Transverse colon (tissue), 3 donors: ENCODE results near the gene MEF2D.

Source experiments
- CTCF ChIP-seq, 5 experiments: fragments of 200-600 bp in 3 of 5; fragments of 450-650 bp in 2 of 5; sonication (generic) in 3 of 5; IDR thresholded peaks; 1 replicate in 2 of 5; 2 replicates in 3 of 5; pipeline ENCODE4 v1.5.1; 2016 to 2017; ENCODE audit warnings: antibody characterized with exemption in 5 of 5, inconsistent platforms in 3 of 5, mild to moderate bottlenecking in 2 of 5, moderate library complexity in 1 of 5
- POLR2A ChIP-seq: fragments of 450-650 bp; IDR thresholded peaks from one replicate; pipeline ENCODE4 v1.6.1; 2016; ENCODE audit warnings: antibody characterized with exemption, mild to moderate bottlenecking, moderate library complexity

DNA sequence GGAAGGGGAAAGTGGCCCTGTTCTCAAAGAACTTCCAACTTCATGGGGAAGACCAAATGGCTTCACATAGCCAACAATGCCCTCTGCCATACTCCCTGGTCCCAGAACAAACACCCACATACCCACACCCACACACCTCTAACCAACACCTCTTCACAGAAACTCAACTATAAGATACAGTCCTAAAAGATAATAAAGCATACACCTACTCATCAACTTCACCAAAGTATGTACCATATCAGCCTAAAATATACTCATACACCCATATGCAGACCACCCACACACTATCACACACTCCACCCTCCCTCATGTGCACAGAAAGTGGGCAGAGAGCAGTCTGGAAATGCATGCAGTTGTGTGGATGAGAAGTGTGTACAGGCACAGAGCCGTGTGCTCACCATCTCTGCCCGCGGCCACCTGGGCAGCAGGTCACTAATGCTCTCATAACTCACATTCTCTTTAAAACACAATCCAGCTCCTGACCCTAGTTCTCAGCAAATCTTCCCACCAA is 44.1 kb upstream of the MEF2D start:
- TF ChIP-seq CTCF (IDR thresholded peaks at IDR 0.05) (no peak), POLR2A (no peak)
